ENCODE data around the gene TMEM86A.

TMEM86A gene

GRCh38 chr11:18749681-18750319 is 51.2 kb downstream of the TMEM86A start:
- no peak for DNase-seq (ENCODE audit: low read depth, low spot score)

DNA sequence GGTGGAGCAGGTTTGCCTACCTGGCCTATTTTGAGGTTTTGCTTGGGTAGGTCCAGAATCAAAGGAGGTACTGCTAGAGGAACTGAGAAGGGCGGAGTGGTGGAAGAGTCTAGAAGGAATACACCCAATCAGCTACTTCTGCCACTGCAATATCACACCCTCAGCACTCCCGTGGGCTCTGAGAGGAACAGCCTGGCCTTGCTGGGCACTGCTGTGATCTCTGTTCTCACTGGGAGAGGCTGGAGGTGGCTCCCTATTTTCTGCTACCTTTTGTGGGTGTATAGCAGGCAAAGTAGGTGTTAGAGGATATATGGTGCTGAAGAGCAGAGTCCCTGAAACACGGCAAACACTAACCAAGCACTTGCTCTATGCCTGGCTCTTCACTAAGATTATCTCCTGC is 52.4 kb downstream of the TMEM86A start:
- DNase-seq (ENCODE audit: low read depth, low spot score): no peak
- H3K27ac ChIP-seq: no peak overlapping the region

More at GRCh38 chr11:18749681-18750319, 51.2 kb downstream of the TMEM86A start:
- H3K27ac ChIP-seq: no peak overlapping the region

DNA sequence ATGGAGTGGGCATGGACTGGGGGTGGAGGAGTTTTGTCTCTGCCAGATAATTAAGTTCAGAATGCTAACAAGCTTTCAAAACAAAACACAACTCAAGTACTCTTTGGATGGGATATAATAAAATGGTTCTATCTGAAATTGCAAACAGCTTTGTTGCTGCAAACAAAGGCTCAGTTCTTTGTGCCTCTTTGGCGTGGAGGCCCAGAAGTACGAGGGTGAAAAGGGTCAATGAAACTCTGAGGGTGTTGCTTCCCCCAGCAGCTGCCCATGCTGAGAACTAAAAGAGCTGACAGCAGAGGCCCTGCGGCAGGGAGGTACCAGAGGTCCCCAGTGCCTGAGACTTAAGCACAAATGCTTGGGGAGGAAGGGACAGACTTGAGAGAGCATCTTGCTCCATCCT is 53.9 kb downstream of the TMEM86A start:
- no peak overlapping the region for H3K27ac ChIP-seq
- no peak for DNase-seq (ENCODE audit: low read depth, low spot score)

DNA sequence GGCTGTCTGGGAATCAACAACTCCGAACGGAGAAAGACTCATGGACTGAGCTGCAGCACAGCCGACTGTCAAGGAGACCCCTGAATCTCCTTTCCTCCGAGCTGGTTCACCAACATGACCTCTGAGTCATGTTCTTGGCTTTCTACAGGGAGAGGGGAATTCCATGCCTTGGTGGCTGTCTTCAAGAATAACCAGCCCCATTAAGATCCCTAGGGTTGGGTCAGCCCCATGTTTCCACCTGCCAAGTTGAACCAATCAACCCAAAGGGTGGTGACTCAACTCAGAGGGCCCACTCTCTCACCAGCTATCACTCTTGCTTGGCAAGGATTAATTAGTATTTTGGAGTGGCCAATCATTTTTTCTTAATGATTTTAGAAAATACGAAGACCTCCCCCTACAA is 55.7 kb downstream of the TMEM86A start:
- DNase-seq (ENCODE audit: low read depth, low spot score): no peak

More for the DNA sequence above, 55.7 kb downstream of the TMEM86A start:
- H3K27ac ChIP-seq: no peak overlapping the region

Measured in epithelial cell of prostate (primary cell).